K562 (cell line): Measurements from ENCODE around the gene MRNIP. TPM values are rescaled to one million over a fixed set of nuclear protein-coding genes. Genes with fewer than 3 reads are reported as not detected.

Experiments
- BRD4 ChIP-seq: fragments of 200-600 bp; sonication (generic); IDR thresholded peaks from 2 replicates; pipeline ENCODE4 v1.6.1; 2017; ENCODE audit warnings: inconsistent platforms
- CBX1 ChIP-seq: sonication (generic); IDR thresholded peaks from 2 replicates; pipeline ENCODE4 v1.6.1; 2016; ENCODE audit warnings: antibody characterized with exemption, low read depth, mild to moderate bottlenecking
- CCAR2 ChIP-seq: fragments of 200-400 bp; formaldehyde crosslinking; IDR thresholded peaks from 2 replicates; pipeline ENCODE4 v1.6.1; 2017; ENCODE audit warnings: mild to moderate bottlenecking, low read depth, low read length
- GABPA ChIP-seq: fragments of 200-800 bp; sonication (Bioruptor generic); conservative IDR thresholded peaks from 2 replicates; pipeline ENCODE4 v1.6.1; 2016; ENCODE audit warnings: low read depth, missing genetic modification characterization, missing compliant biosample characterization
- GABPB1 ChIP-seq: sonication (generic); formaldehyde crosslinking; IDR thresholded peaks from 2 replicates; pipeline ENCODE4 v1.8.0; 2022; ENCODE audit warnings: mild to moderate bottlenecking, missing genetic modification reagents
- NFRKB ChIP-seq: fragments of 450-650 bp; IDR thresholded peaks from 2 replicates; pipeline ENCODE4 v1.6.1; 2016; ENCODE audit warnings: low read depth
- RBFOX2 ChIP-seq: fragments of 200-400 bp; formaldehyde crosslinking; IDR thresholded peaks from 2 replicates; pipeline ENCODE4 v1.6.1; 2017; ENCODE audit warnings: low read depth, mild to moderate bottlenecking, low read length, moderate library complexity
- RHOXF2B ChIP-seq: fragments of 250-450 bp; sonication (Bioruptor Pico); conservative IDR thresholded peaks from 2 replicates; pipeline ENCODE4 v1.5.1; 2021
- ZFX ChIP-seq: sonication (generic); formaldehyde crosslinking; IDR thresholded peaks from 2 replicates; pipeline ENCODE4 v1.8.0; 2022; ENCODE audit warnings: mild to moderate bottlenecking, missing genetic modification reagents, moderate library complexity
- ZNF224 ChIP-seq: sonication (generic); formaldehyde crosslinking; IDR thresholded peaks from 2 replicates; pipeline ENCODE4 v1.8.0; 2022; ENCODE audit warnings: mild to moderate bottlenecking, missing genetic modification reagents
- ZNF263 ChIP-seq: sonication (generic); formaldehyde crosslinking; IDR thresholded peaks from 2 replicates; pipeline ENCODE4 v1.8.0; 2022; ENCODE audit warnings: mild to moderate bottlenecking, missing genetic modification reagents, borderline replicate concordance
- ZNF444 ChIP-seq: fragments of 250-450 bp; sonication (Bioruptor Pico); IDR thresholded peaks from 2 replicates; pipeline ENCODE4 v1.4.0; 2020; ENCODE audit warnings: mild to moderate bottlenecking, moderate library complexity
- polyA plus RNA-seq, 8 experiments: library from polyadenylated mRNA; depleted of rRNA in 4 of 8; stranded (reverse) in 5 of 8; unstranded in 3 of 8; fragments of >200 nt; fragmentation: Nextera tagmentation in 2 of 8; fragmentation: Illumina TruSeq in 1 of 8; extraction: Ambion mirVana in 2 of 8; extraction: Trizol in 1 of 8; gene quantifications; 2 replicates each; pipeline versions ENCODE4 v1.2.1 to v1.2.3, GENCODE V29; 2011 to 2014; ENCODE audit warnings: inconsistent platforms in 1 of 8, missing spikeins in 1 of 8
- total RNA-seq, 7 experiments: library from RNA; depleted of rRNA in 6 of 7; stranded (reverse); fragments of >200 nt in 6 of 7; fragmentation: Illumina TruSeq in 2 of 7; extraction: Trizol in 2 of 7; gene quantifications; 2 replicates each; pipeline versions ENCODE4 v1.2.1 to v1.2.3, GENCODE V29; 2011 to 2021; ENCODE audit warnings: low replicate concordance in 1 of 7
- TF ChIP-seq, protein P1 (sequence below), 2 experiments: fragments of 450-650 bp; IDR thresholded peaks; 2 replicates each; pipeline ENCODE4 v1.6.1; 2016
- TF ChIP-seq, protein P2 (sequence below), 2 experiments: IDR thresholded peaks in 1 of 2; conservative IDR thresholded peaks in 1 of 2; 2 replicates each; pipeline ENCODE4 v1.6.1; 2016; ENCODE audit warnings: low read depth in 2 of 2, mild to moderate bottlenecking in 1 of 2, missing compliant biosample characterization in 1 of 2, missing genetic modification characterization in 1 of 2, moderate library complexity in 1 of 2
- TF ChIP-seq, protein P3 (sequence below): fragments of 250-450 bp; sonication (Bioruptor Pico); IDR thresholded peaks from 2 replicates; pipeline ENCODE4 v1.8.0; 2021; ENCODE audit warnings: mild to moderate bottlenecking, moderate library complexity
- TF ChIP-seq, protein P4 (sequence below): fragments of 450-650 bp; IDR thresholded peaks from 2 replicates; pipeline ENCODE4 v1.6.1; 2017; ENCODE audit warnings: antibody characterized with exemption
- TF ChIP-seq, protein P5 (sequence below): sonication (generic); formaldehyde crosslinking; IDR thresholded peaks from 2 replicates; pipeline ENCODE4 v1.8.1; 2023; ENCODE audit warnings: mild to moderate bottlenecking, missing genetic modification reagents

Gene MRNIP
- total and polyA plus RNA-seq, 9 of the 15 experiments (the other 6 are each of a cell fraction or from before 2014, with no cell fraction given), result 3.6 to 39.0 (median 16.8) TPM

DNA sequence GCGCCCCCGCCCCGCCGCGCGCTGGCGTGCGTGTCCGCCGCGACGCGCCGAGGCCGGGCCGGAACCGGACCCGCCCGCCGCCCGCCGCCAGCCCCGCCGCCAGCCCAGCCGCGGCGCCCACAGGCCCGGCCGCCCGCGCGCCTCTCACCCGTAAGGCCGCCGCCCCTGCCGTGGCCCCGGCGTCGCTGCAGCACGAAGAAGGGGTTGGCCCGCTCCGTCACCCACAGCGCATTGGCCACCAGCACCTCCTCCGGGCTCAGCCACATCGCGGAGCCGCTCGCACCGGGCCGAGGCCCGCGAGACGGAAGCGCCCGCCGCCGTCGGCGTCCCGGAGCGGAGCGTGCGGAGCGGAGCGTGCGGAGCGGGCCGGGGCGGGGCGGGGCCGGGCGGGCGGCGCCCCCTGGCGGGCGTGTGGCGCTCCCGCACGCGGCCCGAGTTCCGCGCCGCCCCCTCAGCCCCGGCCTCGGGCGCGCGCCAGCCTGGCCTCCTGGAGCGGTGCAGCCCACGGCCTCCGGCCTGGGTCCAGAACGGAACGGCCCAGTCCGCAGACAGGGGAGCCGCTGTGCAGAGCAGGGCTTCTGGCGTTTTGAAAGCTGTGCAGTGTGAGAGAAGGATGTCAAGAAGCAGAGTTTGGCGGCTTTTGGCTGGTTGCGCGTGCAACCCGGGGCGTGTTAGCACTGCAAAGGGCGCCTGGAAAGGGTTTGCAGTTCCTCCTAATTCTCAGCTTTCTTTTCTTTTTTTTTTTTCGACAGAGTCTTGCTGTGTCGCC, 49.1 kb upstream of the MRNIP start, which contains the start of gene TBC1D9B (continued):
- TF ChIP-seq, protein P1, sequence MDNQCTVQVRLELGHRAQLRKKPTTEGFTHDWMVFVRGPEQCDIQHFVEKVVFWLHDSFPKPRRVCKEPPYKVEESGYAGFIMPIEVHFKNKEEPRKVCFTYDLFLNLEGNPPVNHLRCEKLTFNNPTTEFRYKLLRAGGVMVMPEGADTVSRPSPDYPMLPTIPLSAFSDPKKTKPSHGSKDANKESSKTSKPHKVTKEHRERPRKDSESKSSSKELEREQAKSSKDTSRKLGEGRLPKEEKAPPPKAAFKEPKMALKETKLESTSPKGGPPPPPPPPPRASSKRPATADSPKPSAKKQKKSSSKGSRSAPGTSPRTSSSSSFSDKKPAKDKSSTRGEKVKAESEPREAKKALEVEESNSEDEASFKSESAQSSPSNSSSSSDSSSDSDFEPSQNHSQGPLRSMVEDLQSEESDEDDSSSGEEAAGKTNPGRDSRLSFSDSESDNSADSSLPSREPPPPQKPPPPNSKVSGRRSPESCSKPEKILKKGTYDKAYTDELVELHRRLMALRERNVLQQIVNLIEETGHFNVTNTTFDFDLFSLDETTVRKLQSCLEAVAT (IDR thresholded peaks at IDR 0.05), result no peak
- peak; percentile 74 for TF ChIP-seq ZFX
- TF ChIP-seq RHOXF2B (CRISPR knock-in tag), result no peak
- TF ChIP-seq, protein P2, sequence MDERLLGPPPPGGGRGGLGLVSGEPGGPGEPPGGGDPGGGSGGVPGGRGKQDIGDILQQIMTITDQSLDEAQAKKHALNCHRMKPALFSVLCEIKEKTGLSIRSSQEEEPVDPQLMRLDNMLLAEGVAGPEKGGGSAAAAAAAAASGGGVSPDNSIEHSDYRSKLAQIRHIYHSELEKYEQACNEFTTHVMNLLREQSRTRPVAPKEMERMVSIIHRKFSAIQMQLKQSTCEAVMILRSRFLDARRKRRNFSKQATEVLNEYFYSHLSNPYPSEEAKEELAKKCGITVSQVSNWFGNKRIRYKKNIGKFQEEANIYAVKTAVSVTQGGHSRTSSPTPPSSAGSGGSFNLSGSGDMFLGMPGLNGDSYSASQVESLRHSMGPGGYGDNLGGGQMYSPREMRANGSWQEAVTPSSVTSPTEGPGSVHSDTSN (CRISPR knock-in tag; IDR thresholded peaks at IDR 0.05; ENCODE audit: low read depth), result no peak
- TF ChIP-seq, protein P2 (tag; conservative IDR thresholded peaks at IDR 0.05; ENCODE audit: low read depth), result no peak
- TF ChIP-seq, protein P3, sequence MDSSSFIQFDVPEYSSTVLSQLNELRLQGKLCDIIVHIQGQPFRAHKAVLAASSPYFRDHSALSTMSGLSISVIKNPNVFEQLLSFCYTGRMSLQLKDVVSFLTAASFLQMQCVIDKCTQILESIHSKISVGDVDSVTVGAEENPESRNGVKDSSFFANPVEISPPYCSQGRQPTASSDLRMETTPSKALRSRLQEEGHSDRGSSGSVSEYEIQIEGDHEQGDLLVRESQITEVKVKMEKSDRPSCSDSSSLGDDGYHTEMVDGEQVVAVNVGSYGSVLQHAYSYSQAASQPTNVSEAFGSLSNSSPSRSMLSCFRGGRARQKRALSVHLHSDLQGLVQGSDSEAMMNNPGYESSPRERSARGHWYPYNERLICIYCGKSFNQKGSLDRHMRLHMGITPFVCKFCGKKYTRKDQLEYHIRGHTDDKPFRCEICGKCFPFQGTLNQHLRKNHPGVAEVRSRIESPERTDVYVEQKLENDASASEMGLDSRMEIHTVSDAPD (CRISPR knock-in tag), result no peak
- peak; percentile 58 for TF ChIP-seq GABPA (tag)
- 0 out of 2 replicates have a peak, but pooled peaks have one; percentile 43 for TF ChIP-seq ZNF263 (CRISPR knock-in tag)
- TF ChIP-seq, protein P4, sequence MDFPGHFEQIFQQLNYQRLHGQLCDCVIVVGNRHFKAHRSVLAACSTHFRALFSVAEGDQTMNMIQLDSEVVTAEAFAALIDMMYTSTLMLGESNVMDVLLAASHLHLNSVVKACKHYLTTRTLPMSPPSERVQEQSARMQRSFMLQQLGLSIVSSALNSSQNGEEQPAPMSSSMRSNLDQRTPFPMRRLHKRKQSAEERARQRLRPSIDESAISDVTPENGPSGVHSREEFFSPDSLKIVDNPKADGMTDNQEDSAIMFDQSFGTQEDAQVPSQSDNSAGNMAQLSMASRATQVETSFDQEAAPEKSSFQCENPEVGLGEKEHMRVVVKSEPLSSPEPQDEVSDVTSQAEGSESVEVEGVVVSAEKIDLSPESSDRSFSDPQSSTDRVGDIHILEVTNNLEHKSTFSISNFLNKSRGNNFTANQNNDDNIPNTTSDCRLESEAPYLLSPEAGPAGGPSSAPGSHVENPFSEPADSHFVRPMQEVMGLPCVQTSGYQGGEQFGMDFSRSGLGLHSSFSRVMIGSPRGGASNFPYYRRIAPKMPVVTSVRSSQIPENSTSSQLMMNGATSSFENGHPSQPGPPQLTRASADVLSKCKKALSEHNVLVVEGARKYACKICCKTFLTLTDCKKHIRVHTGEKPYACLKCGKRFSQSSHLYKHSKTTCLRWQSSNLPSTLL, result no peak
- TF ChIP-seq ZNF444 (CRISPR knock-in tag), result no peak
- TF ChIP-seq ZNF224, result no peak
- TF ChIP-seq, protein P5, sequence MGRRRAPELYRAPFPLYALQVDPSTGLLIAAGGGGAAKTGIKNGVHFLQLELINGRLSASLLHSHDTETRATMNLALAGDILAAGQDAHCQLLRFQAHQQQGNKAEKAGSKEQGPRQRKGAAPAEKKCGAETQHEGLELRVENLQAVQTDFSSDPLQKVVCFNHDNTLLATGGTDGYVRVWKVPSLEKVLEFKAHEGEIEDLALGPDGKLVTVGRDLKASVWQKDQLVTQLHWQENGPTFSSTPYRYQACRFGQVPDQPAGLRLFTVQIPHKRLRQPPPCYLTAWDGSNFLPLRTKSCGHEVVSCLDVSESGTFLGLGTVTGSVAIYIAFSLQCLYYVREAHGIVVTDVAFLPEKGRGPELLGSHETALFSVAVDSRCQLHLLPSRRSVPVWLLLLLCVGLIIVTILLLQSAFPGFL, result no peak
- no peak for TF ChIP-seq BRD4
- no peak for TF ChIP-seq GABPB1 (CRISPR knock-in tag)
- TF ChIP-seq CBX1, result 0 out of 2 replicates have a peak, but pooled peaks have one; percentile 68
- TF ChIP-seq NFRKB, result no peak
- no peak for TF ChIP-seq CCAR2
- TF ChIP-seq RBFOX2, result peak; percentile 69
